ENCODE results near the gene STH.

DNA sequence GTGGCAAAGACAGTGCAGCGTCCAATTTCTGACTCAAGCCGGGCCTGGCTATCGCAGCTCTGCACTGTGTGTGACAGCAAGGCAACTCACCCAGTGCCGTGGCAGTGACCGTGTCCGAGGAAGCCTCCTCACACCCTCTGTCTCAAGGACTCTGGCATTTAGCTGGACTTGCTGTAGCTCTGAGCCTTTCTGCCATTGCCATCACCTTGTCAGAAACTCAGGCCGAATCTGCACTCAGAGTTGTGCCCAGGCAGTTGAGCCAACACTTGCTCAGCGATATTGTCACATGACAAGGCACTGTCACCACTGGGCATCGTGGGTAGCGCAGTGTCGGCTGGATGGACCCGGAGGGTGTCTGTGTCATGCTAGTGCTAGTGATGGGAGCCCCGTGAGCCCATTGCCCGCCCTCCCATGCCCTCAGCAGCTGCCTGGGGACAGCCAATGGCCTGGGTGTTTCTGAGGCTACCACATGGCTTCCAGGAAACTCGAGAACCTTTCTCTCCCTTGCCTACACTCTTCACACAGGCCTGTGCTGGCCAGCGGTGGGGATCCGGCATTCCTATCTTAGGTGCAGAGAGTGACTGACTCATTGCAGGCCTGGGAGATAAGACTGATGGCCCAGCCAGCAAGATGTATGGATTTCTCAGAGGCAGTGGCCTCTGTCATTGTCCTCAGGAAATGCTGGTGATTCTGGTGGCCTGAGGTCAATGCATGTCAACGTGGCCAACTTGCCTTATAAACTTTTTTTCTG, 22.1 kb upstream of the STH start:
- TF ChIP-seq, protein P1, sequence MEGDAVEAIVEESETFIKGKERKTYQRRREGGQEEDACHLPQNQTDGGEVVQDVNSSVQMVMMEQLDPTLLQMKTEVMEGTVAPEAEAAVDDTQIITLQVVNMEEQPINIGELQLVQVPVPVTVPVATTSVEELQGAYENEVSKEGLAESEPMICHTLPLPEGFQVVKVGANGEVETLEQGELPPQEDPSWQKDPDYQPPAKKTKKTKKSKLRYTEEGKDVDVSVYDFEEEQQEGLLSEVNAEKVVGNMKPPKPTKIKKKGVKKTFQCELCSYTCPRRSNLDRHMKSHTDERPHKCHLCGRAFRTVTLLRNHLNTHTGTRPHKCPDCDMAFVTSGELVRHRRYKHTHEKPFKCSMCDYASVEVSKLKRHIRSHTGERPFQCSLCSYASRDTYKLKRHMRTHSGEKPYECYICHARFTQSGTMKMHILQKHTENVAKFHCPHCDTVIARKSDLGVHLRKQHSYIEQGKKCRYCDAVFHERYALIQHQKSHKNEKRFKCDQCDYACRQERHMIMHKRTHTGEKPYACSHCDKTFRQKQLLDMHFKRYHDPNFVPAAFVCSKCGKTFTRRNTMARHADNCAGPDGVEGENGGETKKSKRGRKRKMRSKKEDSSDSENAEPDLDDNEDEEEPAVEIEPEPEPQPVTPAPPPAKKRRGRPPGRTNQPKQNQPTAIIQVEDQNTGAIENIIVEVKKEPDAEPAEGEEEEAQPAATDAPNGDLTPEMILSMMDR (IDR thresholded peaks at IDR 0.05): no peak
- TF ChIP-seq POLR2A (IDR thresholded peaks at IDR 0.05): no peak

Measured in prostate gland (tissue), 2 donors.